HG02588 (cell line): ENCODE data around the gene MAGI2.
"Not testable (repeated sequence)": the region's sequence is repeated elsewhere in the genome, so short reads cannot be mapped to it uniquely, and the experiment has no call there.

Experiments
- ATAC-seq: cut with Tn5 transposase; IDR thresholded peaks from one replicate; pipeline ENCODE4 v1.9.1; 2021; ENCODE audit warnings: mild to moderate bottlenecking, moderate library complexity; ENCODE audit not compliant: unreplicated experiment

MAGI2 gene

DNA sequence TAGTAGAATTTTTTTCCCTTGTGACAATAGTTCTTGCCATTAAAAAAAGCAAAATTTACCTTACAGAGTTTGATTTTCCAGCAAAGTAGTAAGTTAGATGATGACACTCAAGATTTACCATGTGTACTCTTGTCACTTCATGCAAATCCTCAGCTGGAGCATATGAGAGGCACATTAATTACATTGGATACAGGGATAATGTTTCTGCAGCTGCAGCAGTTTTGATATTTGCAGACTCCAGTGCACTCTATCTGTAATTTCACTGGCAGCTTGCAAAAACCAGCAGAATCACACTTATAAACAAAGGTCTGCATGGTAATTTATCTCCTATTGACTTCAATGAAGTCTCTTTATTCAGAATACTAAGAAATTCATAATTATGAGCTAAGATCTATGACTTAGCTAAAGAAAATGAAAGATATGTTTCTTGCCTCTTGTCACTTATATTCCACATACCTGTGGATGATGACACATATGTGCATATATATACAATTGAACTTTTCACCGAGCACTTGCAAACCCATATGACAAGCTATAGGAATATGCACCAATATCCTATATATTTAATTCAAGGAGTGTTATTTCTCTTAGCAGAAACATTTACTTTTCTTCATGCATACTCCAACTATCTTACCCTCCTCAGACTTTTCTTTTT is 1124.3 kb downstream of the MAGI2 start:
- ATAC-seq, result no peak

DNA sequence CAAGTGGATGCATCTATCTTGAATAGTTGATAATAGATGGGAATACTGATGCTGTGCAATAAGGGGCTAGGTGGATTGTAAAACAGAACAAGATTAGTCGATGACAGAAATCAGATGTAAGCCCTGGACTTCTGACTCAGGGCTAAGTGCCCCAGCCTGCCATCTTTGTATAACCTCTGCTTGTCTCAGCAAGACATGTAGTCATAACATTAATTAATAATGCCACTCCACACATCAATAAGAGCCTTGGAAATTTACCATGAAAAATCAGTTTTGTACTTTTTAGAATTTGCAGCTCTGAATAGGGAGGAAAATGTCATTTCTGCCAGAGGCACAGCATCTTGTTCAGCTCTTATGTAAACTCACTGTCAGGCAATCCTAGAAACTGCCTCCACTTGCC is 1125.7 kb downstream of the MAGI2 start:
- ATAC-seq, result no peak

DNA sequence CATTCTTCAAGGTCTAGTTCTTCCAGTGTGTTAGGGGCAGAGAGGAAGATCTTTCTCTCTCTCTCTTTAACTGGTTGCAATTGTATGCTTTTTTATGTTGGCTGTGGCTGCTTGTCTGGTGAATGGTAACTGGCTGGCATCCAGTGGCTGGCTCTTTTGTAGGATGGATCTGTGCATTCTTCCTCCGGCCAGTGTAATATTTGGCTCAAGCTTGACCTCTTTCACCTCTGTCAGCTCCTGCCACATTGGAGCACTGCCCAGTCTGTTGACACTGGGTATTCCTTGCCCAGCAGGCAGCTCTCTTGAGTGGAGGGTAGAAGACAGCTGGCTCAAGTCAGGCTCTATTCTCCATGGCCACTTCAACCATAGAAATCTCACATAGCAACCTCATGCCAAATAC is 1126.6 kb downstream of the MAGI2 start:
- ATAC-seq, result no peak

DNA sequence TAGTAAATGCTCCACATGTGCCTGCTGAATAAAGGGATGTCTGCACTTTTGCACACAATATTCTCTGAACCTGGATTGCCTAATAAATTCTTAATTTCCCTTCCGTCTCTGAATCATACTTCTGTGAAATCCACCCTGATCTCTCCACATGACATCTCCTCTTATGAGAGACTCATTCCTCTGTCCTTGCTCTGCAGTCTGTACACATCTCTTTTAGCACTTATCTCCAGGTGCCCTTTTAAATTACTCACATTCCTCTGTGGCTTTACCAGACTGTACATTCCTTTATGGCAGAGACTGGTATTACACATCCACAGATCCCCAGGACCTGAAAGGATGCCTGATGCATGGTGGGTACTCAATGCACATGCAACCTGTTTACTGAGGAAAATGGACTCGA is 1127.3 kb downstream of the MAGI2 start:
- no peak for ATAC-seq

DNA sequence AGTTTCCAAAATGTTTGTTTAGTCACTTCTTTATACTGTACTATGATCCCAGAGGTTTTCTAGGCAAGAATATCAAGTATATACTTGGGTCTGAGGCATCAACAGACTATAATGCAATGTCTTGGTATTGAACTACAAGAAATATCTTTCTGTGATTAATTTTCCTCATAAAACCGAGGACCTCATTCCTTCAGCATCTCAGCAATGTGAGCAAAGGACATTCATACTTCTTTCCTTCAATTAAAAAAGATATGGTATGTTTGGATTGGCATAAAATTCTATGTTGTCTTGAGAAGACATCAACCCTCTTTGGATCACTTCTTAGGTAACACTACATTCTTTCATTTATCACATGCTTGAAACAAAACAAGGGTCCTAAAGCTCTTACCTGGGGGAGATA is 1130.3 kb downstream of the MAGI2 start:
- no peak for ATAC-seq

DNA sequence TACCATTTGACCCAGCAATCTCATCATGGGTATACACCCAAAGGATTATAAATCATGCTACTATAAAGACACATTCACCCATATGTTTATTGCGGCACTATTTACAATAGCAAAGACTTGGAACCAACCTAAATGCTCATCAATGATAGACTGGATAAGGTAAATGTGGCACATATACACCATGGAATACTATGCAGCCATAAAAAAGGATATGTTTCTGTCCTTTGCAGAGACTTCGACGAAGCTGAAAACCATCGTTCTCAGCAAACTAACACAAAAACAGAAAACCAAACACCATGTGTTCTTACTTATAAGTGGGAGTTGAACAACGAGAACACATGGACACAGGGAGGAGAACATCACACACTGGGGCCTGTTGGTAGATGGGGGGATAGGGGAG is 1131.2 kb downstream of the MAGI2 start:
- ATAC-seq, result not testable (repeated sequence)

DNA sequence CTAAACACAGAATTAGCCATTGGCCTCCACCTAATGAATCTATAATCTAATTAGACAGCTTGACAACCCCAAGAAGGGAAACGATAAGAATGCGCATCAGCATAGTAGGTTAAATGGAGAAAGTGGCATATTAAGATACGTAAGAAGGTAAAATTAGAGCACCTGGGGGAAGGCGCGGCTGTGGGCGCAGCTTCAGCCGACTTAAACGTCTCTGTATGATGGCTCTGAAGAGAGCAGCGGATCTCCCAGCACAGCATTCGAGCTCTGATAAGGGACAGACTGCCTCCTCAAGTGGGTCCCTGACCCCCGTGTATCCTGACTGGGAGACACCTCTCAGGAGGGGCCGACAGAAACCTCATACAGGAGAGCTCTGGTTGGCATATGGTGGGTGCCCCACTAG is 1136.1 kb downstream of the MAGI2 start:
- no peak for ATAC-seq

DNA sequence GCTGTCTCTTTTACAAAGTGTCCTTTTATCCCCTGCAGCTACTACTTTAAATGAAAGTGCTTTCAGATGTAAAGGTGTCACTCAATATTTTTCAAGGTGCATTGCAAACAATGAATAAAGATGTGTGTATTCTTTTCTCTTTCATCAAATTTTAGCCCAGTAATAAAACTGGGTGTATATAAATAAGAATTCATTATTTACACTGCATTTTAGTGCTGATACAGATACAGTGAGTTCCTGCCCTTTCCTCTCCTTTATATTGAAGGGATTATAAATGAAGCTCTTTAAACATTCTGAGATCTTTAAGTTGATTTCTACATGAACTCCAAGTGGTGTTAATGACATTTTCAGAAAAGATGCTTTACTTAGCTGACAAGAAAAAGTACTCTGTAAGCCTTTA is 1137.4 kb downstream of the MAGI2 start:
- no peak for ATAC-seq

DNA sequence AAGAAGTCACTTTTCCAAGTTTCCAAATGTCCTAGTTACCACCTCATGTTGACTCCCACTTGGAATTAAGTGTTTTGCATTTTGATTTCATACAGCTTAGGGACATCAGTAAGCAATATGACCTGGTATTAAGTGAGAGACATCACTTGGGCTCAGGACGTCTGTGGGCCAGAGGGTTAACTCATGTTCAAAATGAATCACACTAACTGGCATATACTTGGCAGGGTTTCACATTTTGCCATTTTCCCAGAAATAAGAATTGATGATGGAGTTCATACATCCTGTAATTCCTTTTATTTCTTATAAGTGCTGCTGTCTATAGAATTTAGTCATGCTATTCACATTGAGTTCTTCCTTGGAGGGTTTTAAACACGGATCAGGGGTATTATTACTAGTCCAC is 1138.3 kb downstream of the MAGI2 start:
- no peak for ATAC-seq

DNA sequence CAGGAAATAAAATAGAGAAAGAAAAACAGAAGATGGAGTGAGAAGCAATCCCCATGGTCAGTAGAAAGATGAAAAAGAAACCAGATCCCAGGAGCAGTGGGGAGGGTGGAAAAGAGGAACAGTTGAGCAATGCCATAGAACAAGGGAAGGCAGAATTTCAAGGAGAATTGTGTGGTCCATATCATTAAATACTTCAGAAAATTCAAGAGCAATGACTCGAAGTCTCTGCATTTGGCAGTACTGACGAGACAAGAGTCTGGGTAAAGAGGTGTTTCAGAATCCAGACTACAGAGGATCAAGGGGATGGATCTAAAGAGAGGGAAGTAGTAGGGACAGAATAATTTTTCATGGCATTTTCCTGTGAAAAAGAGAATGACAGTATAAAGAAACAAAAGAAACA is 1142.3 kb downstream of the MAGI2 start:
- no peak for ATAC-seq

DNA sequence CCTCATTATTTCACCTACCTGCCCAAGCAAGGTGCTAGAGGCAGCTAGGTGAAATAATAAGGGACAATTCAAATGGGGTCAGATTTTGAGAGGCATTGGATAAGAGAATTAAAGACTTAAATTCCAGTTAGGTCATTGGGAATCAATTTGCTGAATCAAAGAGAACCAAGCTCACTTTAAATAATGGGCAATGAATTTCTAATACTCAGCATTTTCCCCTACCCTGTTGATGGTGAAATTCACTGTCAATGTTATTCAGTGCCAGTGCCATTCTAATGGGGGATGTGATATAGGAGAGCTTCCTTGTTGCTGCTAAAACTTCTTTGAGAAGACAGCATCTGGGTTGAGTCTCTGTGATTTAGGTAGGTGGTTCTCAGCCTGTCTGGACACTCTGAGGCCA is 1145.6 kb downstream of the MAGI2 start:
- no peak for ATAC-seq

DNA sequence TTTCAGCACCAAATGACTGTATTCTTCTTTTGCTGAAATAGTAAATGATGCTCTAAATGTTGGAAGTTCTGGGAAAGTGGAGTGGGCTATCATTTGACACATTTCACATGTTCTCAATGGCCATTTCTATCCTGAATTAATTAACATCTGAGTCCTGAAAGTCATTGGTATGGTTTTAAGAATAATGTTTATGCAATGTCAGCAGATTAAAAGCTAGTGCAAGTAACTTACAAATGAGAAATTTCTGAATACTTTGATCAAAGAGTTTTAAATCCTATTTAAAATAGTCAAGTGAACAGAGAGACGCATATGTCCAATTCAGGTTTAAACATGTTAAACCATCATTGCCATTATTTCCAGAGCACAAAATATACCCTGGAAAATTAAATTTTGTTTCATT is 1146.8 kb downstream of the MAGI2 start:
- no peak for ATAC-seq

DNA sequence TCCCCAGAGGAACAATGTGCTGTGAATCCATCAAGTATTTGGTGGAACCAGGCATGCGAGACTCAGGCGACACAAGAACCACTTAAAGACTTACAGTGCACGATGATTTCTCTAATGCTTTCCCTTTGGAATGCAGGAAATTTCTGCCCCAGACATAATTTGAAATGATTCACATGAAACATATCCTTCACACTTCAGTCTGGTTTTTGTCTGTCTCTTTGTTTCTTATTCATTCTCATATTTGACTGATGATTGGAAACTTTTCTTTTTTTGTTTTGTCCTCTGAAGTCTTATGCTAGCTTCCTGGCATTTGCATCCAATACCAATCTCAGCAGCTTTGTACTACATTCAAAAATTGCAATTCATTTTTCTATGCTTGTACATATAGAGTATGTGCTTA is 1152.1 kb downstream of the MAGI2 start:
- ATAC-seq, result no peak

DNA sequence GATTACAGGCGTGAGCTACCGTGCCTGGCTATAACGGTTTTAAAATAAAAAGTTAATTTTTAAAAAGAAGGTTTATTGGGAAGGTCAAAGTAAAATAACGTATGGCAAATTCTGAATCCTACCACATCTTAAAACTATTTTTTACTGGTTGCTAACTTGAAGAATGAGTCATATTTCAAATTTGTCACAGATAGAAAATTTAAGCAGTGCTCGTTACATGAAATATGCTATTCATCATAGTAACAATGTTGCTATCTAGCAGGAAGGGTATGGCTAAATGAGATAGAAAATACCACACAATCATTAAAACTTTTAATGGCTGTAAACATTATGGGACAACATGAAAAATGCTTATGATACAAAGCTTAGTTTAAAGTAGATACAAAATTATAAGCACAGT is 1154.4 kb downstream of the MAGI2 start:
- ATAC-seq, result no peak

DNA sequence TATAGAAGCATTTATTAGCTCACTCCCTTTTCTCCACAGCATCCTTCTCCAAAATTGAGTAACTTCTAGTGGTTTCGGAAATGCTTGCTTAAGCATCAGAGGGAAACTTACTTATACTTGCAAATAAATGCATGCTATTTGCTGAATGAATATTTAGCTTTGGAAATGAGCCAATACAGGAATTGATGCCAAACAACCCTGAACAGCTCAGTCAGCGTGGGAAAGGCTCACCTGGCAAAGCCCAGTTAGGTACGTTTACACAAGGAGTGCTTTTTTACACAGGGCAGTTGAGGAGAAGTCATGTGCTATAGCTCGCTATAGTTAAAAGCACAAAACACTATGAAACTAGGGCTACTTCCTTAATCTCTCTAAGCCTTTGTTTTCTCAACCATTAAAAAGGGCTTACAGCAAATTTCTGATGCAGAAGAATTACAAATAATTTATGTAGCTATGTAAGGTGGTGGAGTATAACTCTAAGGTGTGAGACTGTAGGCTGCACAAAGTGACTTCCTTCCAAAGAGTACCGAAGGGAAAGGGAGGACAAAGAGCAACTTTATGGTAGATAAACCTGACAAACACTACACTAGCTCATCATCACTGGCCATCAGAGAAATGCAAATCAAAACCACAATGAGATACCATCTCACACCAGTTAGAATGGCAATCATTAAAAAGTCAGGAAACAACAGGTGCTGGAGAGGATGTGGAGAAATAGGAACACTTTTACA is 1156.7 kb downstream of the MAGI2 start:
- ATAC-seq, result no peak

DNA sequence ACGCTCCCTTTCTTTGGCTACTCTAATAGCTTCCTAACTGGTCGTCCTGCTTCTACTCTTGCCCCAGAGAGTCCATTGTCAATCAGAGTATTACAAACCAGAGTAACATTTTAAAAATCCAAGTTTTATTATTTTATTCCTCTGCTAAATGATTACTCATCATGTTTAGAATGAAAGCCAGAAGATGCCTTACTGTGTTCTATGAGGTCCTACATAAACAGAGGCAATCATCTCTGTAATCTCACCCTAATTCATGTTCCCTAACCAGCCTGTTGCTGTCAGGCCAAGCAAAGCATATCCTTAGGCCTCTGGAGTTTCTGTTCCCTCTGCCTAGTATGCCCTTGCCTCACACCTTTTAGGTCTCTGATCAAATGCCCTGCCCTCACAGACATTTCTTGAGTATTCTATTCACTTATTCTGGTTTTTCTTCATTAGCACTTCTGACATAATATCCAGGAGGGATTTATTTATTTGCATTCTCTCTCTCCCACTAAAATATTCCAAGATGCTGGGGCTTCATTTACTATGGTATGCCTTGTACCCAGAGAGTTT is 1157.3 kb downstream of the MAGI2 start:
- ATAC-seq, result no peak

DNA sequence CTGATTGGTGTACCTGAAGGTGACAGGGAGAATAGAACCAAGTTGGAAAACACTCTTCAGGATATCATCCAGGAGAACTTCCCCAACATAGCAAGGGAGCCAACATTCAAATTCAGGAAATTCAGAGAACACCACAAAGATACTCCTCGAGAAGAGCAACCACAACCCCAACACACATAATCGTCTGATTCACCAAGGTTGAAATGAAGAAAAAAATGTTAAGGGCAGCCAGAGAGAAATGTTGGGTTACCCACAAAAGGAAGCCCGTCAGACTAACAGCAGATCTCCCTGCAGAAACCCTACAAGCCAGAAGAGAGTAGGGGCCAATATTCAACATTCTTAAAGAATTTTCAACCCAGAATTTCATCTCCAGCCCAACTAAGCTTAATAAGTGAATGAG is 1164.0 kb downstream of the MAGI2 start:
- not testable (repeated sequence) for ATAC-seq

DNA sequence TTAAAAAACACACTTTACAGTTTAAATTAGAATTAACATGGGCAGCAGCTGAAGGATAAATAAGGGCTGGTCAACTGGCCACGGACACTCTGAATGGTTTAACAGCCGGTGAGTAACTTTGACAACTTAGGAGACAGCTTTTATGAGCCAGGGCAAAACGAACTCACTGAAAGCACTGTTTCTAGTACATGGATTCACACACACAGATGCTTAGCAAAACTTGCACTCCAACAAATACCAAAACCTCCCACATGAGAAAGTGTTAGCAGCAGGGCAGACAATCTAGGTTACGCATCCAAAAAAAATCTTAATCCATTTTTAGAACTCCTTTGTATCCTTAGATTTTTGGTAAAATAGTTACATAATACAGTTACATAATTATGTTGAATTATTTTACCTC is 1168.5 kb downstream of the MAGI2 start:
- no peak for ATAC-seq

DNA sequence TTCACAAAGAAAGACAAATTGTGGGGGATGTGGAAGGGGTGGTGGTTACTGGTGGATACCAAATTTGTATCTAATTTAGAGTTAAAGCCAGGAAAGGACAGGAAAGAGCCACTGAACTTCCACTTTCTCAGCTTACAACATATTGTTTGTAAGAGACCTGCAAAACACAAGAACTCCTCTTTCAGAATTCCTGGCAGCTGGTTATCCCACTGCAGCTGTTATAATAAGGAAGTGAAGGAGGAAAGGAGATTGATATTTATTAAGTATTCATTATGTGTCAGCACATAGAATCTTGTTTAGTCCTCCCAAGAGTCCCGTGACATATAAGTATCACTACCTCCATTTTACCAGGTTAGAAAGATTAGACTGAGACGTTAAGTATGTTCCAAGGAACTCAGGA is 1173.2 kb downstream of the MAGI2 start:
- no peak for ATAC-seq

DNA sequence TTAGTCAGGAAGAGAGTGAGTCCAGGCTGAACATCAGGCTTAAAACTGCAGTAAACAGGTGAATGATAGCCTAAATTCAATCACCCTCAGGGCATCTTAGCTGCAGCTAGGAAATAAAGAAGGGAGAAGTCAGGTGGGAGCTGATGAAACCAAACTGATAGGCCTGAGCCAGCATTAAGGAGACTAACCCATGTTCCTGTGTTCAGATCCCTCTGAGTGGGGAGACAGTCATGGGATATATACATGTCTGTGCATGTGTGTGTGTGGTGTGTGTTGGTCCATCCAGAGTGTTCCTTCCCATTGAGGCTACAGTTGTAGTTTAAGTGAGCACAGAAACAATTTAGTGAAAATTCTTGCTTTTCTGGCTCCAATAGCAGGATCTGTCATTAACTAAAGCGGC is 1174.0 kb downstream of the MAGI2 start:
- ATAC-seq, result no peak

DNA sequence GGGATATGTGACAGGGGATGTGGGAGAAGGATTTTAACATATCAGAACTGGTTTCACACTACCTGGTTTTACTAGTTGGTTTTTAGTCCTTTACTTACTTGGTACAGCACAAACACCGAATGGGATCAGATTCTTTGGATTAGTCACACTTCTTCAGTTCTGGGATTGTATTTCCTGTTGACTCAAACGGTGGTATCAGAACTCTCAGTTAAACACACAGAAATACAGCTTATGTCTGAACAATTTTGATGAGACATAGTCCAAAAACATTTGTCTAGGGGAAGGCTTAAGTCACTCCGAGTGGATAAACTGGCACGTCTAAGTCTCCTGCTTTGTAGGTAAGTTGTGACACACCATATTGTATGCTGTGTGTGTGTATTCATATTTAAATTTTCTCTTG is 1174.4 kb downstream of the MAGI2 start:
- ATAC-seq, result no peak

DNA sequence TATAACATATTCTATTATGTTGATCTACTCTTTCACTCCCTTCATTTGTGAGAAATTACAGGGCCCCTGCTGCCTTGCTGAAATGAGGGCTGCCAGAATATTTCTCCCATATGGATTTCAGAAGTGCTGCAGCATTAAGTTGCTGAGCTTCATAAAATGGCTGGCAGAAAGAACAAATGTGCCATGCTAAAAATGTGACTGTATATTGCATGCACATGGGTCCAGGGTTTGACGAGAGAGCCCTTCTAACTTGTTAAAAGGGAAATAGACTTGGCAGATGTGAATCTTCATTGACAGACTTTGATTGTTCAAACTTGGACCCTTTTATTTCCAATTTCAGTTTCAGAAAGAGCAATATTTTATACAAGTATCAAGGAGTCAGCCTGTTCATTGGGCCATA is 1186.3 kb downstream of the MAGI2 start:
- ATAC-seq, result no peak

DNA sequence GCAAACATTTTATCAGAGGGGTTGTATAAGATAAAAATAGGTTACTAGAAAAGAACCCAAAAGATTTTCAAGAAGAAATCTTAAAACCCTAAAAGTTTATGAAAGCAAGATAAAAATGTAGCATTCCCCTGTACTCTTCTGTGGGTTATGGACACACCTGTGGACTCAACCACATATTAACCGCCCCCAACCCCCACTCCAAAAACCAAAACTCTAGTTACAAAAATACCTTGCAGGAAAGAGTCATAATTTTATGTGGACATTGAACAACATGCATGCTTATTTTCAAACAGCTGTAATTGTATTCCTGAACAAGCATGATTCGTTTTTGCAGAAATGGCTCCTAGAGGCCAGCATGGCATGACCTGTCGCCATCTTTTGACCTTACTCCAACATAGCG is 1188.0 kb downstream of the MAGI2 start:
- ATAC-seq, result no peak
